ENCODE data around the gene EFCAB12. TPM values are rescaled to one million over a fixed set of nuclear protein-coding genes. Genes with fewer than 3 reads are reported as not detected.
"Not testable (repeated sequence)": the region's sequence is repeated elsewhere in the genome, so short reads cannot be mapped to it uniquely, and the experiment has no call there.

The EFCAB12 gene
- total and polyA plus RNA-seq, 2 experiments from 2014 or later: 0.19 to 0.20 TPM

DNA sequence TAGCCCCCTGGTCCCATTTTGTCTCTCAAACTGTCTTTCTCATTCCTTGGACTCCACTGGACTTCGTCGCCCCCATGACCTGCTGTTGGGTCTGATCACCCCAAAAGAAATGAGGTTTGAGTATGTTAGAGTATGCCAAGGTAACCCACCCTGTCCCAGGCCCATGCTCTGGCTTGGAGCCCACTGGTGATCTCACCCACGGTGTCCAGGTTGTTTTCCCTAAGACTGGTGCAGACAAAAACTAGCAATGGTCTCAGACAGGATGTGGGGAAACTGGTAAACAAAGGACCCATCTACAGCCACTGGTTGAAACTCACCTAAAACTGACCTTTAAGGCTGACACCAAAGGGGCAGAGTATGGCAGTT, 38.9 kb downstream of the EFCAB12 start:
- H3K4me3 ChIP-seq: no peak overlapping the region
- TF ChIP-seq EZH2 (IDR thresholded peaks at IDR 0.05; ENCODE audit: borderline replicate concordance): no peak
- TF ChIP-seq, protein P1, sequence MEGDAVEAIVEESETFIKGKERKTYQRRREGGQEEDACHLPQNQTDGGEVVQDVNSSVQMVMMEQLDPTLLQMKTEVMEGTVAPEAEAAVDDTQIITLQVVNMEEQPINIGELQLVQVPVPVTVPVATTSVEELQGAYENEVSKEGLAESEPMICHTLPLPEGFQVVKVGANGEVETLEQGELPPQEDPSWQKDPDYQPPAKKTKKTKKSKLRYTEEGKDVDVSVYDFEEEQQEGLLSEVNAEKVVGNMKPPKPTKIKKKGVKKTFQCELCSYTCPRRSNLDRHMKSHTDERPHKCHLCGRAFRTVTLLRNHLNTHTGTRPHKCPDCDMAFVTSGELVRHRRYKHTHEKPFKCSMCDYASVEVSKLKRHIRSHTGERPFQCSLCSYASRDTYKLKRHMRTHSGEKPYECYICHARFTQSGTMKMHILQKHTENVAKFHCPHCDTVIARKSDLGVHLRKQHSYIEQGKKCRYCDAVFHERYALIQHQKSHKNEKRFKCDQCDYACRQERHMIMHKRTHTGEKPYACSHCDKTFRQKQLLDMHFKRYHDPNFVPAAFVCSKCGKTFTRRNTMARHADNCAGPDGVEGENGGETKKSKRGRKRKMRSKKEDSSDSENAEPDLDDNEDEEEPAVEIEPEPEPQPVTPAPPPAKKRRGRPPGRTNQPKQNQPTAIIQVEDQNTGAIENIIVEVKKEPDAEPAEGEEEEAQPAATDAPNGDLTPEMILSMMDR (IDR thresholded peaks at IDR 0.05; ENCODE audit: poor library complexity): no peak
- TF ChIP-seq EZH2phosphoT487 (IDR thresholded peaks at IDR 0.05; ENCODE audit: low read depth, severe bottlenecking, unreplicated experiment): no peak
- peaks cover 8% of the 10 kb centered on the region for H3K4me1 ChIP-seq (ENCODE audit: insufficient read depth)
- no peaks in the 10 kb centered on the region for H3K27me3 ChIP-seq
- WGBS (ENCODE audit: low lambda C conversion rate, missing lambda C conversion rate): 96% methylated on average over 3 of the region's 3 CpGs
- H4K20me1 ChIP-seq (ENCODE audit: insufficient read depth, poor library complexity, severe bottlenecking): no peaks in the 10 kb centered on the region
- no peak overlapping the region for H2AFZ ChIP-seq
- no peak for DNase-seq (ENCODE audit: low spot score)
- H3K9me2 ChIP-seq (replicated peaks; ENCODE audit: insufficient read depth): no peaks in the 10 kb centered on the region
- no peaks in the 10 kb centered on the region for H3K36me3 ChIP-seq (replicated peaks; ENCODE audit: insufficient read depth, low read depth)
- H3K79me2 ChIP-seq: no peaks in the 10 kb centered on the region
- peak overlapping the region; percentile 46 for H3K27ac ChIP-seq
- no peak overlapping the region for H3K4me2 ChIP-seq
- H3K9me3 ChIP-seq (ENCODE audit: low read depth): no peaks in the 10 kb centered on the region

DNA sequence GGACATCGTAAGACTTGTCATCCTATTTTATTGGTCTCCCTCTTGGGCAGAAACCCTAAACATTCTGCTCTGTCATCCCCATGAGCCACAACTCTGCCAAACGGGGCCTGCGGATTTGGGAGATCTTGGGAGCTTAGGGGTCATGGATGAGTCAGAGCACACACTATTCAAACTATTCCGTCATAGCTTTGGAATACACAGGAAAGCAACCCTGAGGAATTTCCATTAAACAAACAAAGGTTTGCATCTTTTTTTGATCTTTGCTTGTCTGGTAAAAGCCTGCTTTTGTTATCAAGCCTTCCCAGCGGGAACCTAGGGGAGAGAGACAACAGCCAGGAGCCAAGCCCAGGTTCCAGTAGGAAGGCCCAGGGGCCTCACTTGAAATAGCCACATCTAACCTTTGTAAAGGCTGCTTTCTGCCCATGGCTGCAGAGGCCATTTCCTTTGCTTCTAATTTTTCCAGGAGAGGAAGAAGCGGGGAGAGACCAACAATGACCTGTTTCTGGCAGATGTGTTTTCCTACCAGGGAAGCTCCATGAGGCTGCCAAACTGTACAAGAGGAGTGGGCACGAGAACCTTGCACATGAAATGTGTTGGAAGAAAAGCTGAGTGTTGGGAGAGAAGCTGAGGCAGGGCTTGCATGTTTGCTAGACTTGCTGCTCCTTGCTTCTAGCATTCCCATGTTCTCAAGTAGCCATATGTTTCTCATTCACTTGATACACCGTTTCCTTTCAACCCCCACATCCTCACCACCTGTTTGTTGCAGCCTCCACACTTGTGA, 39.5 kb downstream of the EFCAB12 start:
- H3K9me2 ChIP-seq (replicated peaks; ENCODE audit: insufficient read depth); H3K4me1 ChIP-seq (ENCODE audit: insufficient read depth); H3K36me3 ChIP-seq (replicated peaks; ENCODE audit: insufficient read depth, low read depth); H2AFZ ChIP-seq; H3K4me3 ChIP-seq; H4K20me1 ChIP-seq (ENCODE audit: insufficient read depth, poor library complexity, severe bottlenecking); H3K79me2 ChIP-seq; DNase-seq (ENCODE audit: low spot score); H3K27me3 ChIP-seq; H3K9me3 ChIP-seq (ENCODE audit: low read depth); H3K4me2 ChIP-seq: not testable (repeated sequence)
- peak overlapping the region; percentile 46 for H3K27ac ChIP-seq
- WGBS (ENCODE audit: low lambda C conversion rate, missing lambda C conversion rate): 57% methylated on average over 8 of the region's 8 CpGs

DNA sequence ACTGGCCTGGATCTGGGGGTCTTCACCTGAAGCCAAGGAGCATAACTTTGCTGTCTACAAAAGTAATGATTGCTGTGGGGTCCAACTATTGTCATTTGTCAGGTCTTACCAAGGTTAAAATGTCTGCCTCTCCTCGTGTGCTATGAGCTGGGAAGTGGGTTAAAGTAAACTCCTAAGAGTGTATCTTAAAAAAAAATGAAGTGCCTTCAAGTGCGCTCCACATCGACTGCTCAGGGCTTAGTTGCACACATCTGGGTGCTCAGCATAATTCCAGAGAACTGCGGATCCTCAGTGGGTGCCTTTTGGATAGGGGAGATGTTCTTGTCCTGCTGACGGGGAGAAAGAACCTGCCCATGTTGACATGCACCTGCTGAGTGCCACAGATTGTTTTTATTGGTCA, 40.9 kb downstream of the EFCAB12 start:
- Histone ChIP-seq H3K4me3 (no peak overlapping the region), H3K4me2 (no peak overlapping the region), H3K27ac (no peak overlapping the region)

DNA sequence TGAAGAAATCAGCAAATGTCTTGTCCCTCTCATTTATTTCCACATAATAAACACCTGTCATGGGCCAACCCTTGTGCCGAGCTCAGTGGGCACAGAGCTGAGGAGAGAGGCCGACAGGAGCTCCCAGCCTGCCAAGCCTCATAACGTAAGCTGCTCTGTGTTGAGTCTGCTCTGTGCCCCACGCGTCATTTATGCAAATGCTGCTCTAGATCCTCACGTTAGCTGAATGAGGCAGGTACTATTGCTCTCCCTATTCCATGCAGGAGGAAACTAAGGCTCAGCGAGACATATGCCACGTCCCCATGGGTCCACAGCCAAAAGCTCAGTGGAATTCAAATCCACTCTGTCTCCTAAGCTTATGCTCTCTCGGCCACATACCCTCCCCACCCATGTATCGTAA, 41.5 kb downstream of the EFCAB12 start:
- WGBS (ENCODE audit: low lambda C conversion rate, missing lambda C conversion rate): 97% methylated on average over 10 of the region's 10 CpGs
- Histone ChIP-seq H3K9me2 (replicated peaks; ENCODE audit: insufficient read depth) (no peaks in the 10 kb centered on the region), H3K4me3 (no peak overlapping the region), H3K36me3 (replicated peaks; ENCODE audit: insufficient read depth, low read depth) (no peaks in the 10 kb centered on the region), H3K27ac (no peak overlapping the region), H3K9me3 (ENCODE audit: low read depth) (no peaks in the 10 kb centered on the region), H4K20me1 (ENCODE audit: insufficient read depth, poor library complexity, severe bottlenecking) (no peaks in the 10 kb centered on the region), H2AFZ (no peak overlapping the region), H3K4me1 (ENCODE audit: insufficient read depth) (peaks cover 8% of the 10 kb centered on the region), H3K79me2 (no peaks in the 10 kb centered on the region), H3K4me2 (no peak overlapping the region), H3K27me3 (no peaks in the 10 kb centered on the region)
- no peak for DNase-seq (ENCODE audit: low spot score)
- TF ChIP-seq, protein P1 (IDR thresholded peaks at IDR 0.05; ENCODE audit: poor library complexity): no peak
- TF ChIP-seq EZH2 (IDR thresholded peaks at IDR 0.05; ENCODE audit: borderline replicate concordance) (no peak), EZH2phosphoT487 (IDR thresholded peaks at IDR 0.05; ENCODE audit: low read depth, severe bottlenecking, unreplicated experiment) (no peak)

More for the DNA sequence above, 40.9 kb downstream of the EFCAB12 start:
- no peaks in the 10 kb centered on the region for H4K20me1 ChIP-seq (ENCODE audit: insufficient read depth, poor library complexity, severe bottlenecking)
- no peak for DNase-seq (ENCODE audit: low spot score)
- no peaks in the 10 kb centered on the region for H3K27me3 ChIP-seq
- WGBS (ENCODE audit: low lambda C conversion rate, missing lambda C conversion rate): 88% methylated on average over 5 of the region's 5 CpGs
- H3K79me2 ChIP-seq: no peaks in the 10 kb centered on the region
- H3K36me3 ChIP-seq (replicated peaks; ENCODE audit: insufficient read depth, low read depth): no peaks in the 10 kb centered on the region
- TF ChIP-seq EZH2 (IDR thresholded peaks at IDR 0.05; ENCODE audit: borderline replicate concordance) (no peak), EZH2phosphoT487 (IDR thresholded peaks at IDR 0.05; ENCODE audit: low read depth, severe bottlenecking, unreplicated experiment) (no peak)
- TF ChIP-seq, protein P1 (IDR thresholded peaks at IDR 0.05; ENCODE audit: poor library complexity): no peak
- H3K9me2 ChIP-seq (replicated peaks; ENCODE audit: insufficient read depth): no peaks in the 10 kb centered on the region
- no peaks in the 10 kb centered on the region for H3K9me3 ChIP-seq (ENCODE audit: low read depth)
- H2AFZ ChIP-seq: no peak overlapping the region
- peaks cover 8% of the 10 kb centered on the region for H3K4me1 ChIP-seq (ENCODE audit: insufficient read depth)

DNA sequence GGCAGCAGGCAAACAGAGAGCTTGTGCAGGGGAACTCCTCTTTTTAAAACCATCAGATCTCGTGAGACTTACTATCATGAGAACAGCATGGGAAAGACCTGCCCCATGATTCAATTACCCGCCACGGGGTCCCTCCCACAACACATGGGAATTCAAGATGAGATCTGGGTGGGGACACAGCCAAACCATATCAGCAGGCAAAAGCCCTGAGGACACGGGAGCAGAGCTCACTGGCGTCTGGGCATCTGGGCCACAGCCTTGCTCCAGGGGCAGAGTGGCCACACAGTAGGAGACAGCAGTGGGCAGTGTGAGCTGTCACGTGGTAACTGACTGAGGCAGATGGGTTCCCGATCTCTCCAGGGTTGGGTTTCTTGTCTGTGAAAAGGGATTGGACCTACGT, 42.9 kb downstream of the EFCAB12 start:
- not testable (repeated sequence) for H3K27me3 ChIP-seq; H3K36me3 ChIP-seq (replicated peaks; ENCODE audit: insufficient read depth, low read depth); H4K20me1 ChIP-seq (ENCODE audit: insufficient read depth, poor library complexity, severe bottlenecking); H3K4me2 ChIP-seq; H3K27ac ChIP-seq; DNase-seq (ENCODE audit: low spot score); H2AFZ ChIP-seq; H3K79me2 ChIP-seq; H3K4me1 ChIP-seq (ENCODE audit: insufficient read depth); H3K9me3 ChIP-seq (ENCODE audit: low read depth); H3K9me2 ChIP-seq (replicated peaks; ENCODE audit: insufficient read depth); H3K4me3 ChIP-seq
- 80% methylated on average over 8 of the region's 8 CpGs for WGBS (ENCODE audit: low lambda C conversion rate, missing lambda C conversion rate)
